Measurements from ENCODE around the gene SMIM11. TPM values are rescaled to one million over a fixed set of nuclear protein-coding genes. Genes with fewer than 3 reads are reported as not detected.

SMIM11 gene
- total and polyA plus RNA-seq, 2 donors (not counting 1 experiment from before 2014, with no cell fraction given), result 10.3 to 10.6 TPM

GRCh38 chr21:34337741-34338140 lies 37.6 kb upstream of the SMIM11 start:
- no peak overlapping the region for H3K27ac Mint-ChIP-seq
- intact Hi-C loops (cut with micrococcal nuclease), result no loop called here
- TF ChIP-seq CTCF (IDR thresholded peaks at IDR 0.05) (no peak), EZH2 (IDR thresholded peaks at IDR 0.05; ENCODE audit: borderline replicate concordance, insufficient read depth, low read depth, low read length, poor library complexity, severe bottlenecking) (no peak)

GRCh38 chr21:34338226-34338625 lies 37.1 kb upstream of the SMIM11 start:
- Mint-ChIP-seq H3K4me3 (no peak overlapping the region), H3K27ac (no peak overlapping the region), H3K27me3 (peaks cover 26% of the 10 kb centered on the region), H3K9me3 (ENCODE audit: insufficient read depth) (no peaks in the 10 kb centered on the region), H3K4me1 (no peaks in the 10 kb centered on the region)
- Histone ChIP-seq H3K9ac (ENCODE audit: low read length) (no peak overlapping the region), H3K4me2 (replicated peaks; ENCODE audit: low read depth, low read length, poor library complexity, severe bottlenecking) (no peak overlapping the region), H4K20me1 (ENCODE audit: control insufficient read depth, insufficient read depth, low read length, poor library complexity, severe bottlenecking) (no peaks in the 10 kb centered on the region), H3K27me3 (replicated peaks in 1 of 4; ENCODE audit: control extremely low read depth in 1 of 4, control insufficient read depth in 3 of 4, insufficient read depth in 4 of 4, low read length in 3 of 4) (peaks cover 0 to 4% (median 0%) of the 10 kb centered on the region in 4 experiments), H3K36me3 (replicated peaks in 1 of 2; ENCODE audit: control extremely low read depth in 1 of 2, control insufficient read depth in 1 of 2, extremely low read depth in 1 of 2, insufficient read depth in 2 of 2, low read length in 1 of 2) (no peaks in the 10 kb centered on the region), H3K27ac (ENCODE audit: low read length in 2 of 2) (no peak overlapping the region), H3K79me2 (ENCODE audit: control insufficient read depth, insufficient read depth, low read length) (no peaks in the 10 kb centered on the region), H2AFZ (ENCODE audit: insufficient read depth, low read depth, low read length, poor library complexity, severe bottlenecking) (no peak overlapping the region), H3K9me3 (ENCODE audit: control extremely low read depth in 1 of 3, control insufficient read depth in 2 of 3, insufficient read depth in 1 of 3, low read length in 2 of 3) (no peaks in the 10 kb centered on the region), H3K4me1 (ENCODE audit: control insufficient read depth in 2 of 2, insufficient read depth in 2 of 2, low read length in 2 of 2) (no peaks in the 10 kb centered on the region), H3K4me3 (ENCODE audit: control extremely low read depth in 1 of 5, extremely low read depth in 1 of 5, insufficient read depth in 1 of 5, low read depth in 2 of 5, low read length in 4 of 5) (no peak overlapping the region)
- CTCF ChIA-PET, result interaction anchor here (2.0 to 2.8 kb wide), 2 partner anchors 10 to 414 kb away, joined by 8 to 9 read pairs; no protein-coding TSS in a partner anchor
- WGBS (ENCODE audit: insufficient coverage), result 98% methylated on average over 8 of the region's 8 CpGs
- DNase-seq, result no peak
- POLR2A ChIA-PET, result no interaction called here
- intact Hi-C loops (cut with micrococcal nuclease), result no loop called here
- TF ChIP-seq CTCF (IDR thresholded peaks at IDR 0.05) (no peak), EZH2 (IDR thresholded peaks at IDR 0.05; ENCODE audit: borderline replicate concordance, insufficient read depth, low read depth, low read length, poor library complexity, severe bottlenecking) (no peak)
- ATAC-seq (ENCODE audit: low read depth), result no peak

More at GRCh38 chr21:34337741-34338140, 37.6 kb upstream of the SMIM11 start:
- H3K9me3 ChIP-seq (ENCODE audit: control extremely low read depth in 1 of 3, control insufficient read depth in 2 of 3, insufficient read depth in 1 of 3, low read length in 2 of 3), result no peaks in the 10 kb centered on the region
- no peak overlapping the region for H3K4me3 ChIP-seq (ENCODE audit: control extremely low read depth in 1 of 5, extremely low read depth in 1 of 5, insufficient read depth in 1 of 5, low read depth in 2 of 5, low read length in 4 of 5)
- H3K4me1 ChIP-seq (ENCODE audit: control insufficient read depth in 2 of 2, insufficient read depth in 2 of 2, low read length in 2 of 2), result no peaks in the 10 kb centered on the region
- no peaks in the 10 kb centered on the region for H3K79me2 ChIP-seq (ENCODE audit: control insufficient read depth, insufficient read depth, low read length)
- no peak overlapping the region for H3K4me2 ChIP-seq (replicated peaks; ENCODE audit: low read depth, low read length, poor library complexity, severe bottlenecking)
- POLR2A ChIA-PET, result no interaction called here
- Mint-ChIP-seq H3K9me3 (ENCODE audit: insufficient read depth) (no peaks in the 10 kb centered on the region), H3K27me3 (peaks cover 26% of the 10 kb centered on the region), H3K4me1 (no peaks in the 10 kb centered on the region), H3K4me3 (no peak overlapping the region)
- no peaks in the 10 kb centered on the region for H3K36me3 ChIP-seq (replicated peaks in 1 of 2; ENCODE audit: control extremely low read depth in 1 of 2, control insufficient read depth in 1 of 2, extremely low read depth in 1 of 2, insufficient read depth in 2 of 2, low read length in 1 of 2)
- H3K27ac ChIP-seq (ENCODE audit: low read length in 2 of 2), result no peak overlapping the region
- no peak overlapping the region for H2AFZ ChIP-seq (ENCODE audit: insufficient read depth, low read depth, low read length, poor library complexity, severe bottlenecking)
- H4K20me1 ChIP-seq (ENCODE audit: control insufficient read depth, insufficient read depth, low read length, poor library complexity, severe bottlenecking), result no peaks in the 10 kb centered on the region
- peaks cover 0 to 4% (median 0%) of the 10 kb centered on the region in 4 experiments for H3K27me3 ChIP-seq (replicated peaks in 1 of 4; ENCODE audit: control extremely low read depth in 1 of 4, control insufficient read depth in 3 of 4, insufficient read depth in 4 of 4, low read length in 3 of 4)
- CTCF ChIA-PET, result interaction anchor here (2.0 to 2.8 kb wide), 2 partner anchors 10 to 414 kb away, joined by 8 to 9 read pairs; no protein-coding TSS in a partner anchor
- WGBS (ENCODE audit: insufficient coverage), result 31% methylated on average over 3 of the region's 6 CpGs
- no peak overlapping the region for H3K9ac ChIP-seq (ENCODE audit: low read length)
- no peak for ATAC-seq (ENCODE audit: low read depth)
- DNase-seq, result no peak

Data from B cell (primary cell).